Nucleus accumbens (tissue), 56 donors: ENCODE data around the gene AP3M1.
"Not testable (repeated sequence)": the region's sequence is repeated elsewhere in the genome, so short reads cannot be mapped to it uniquely, and the experiment has no call there.

Experiments
- DNase-seq, 56 donors: peaks; one replicate each; lab custom pipeline; 2025; lab: John Stamatoyannopoulos, UW

Gene AP3M1

DNA sequence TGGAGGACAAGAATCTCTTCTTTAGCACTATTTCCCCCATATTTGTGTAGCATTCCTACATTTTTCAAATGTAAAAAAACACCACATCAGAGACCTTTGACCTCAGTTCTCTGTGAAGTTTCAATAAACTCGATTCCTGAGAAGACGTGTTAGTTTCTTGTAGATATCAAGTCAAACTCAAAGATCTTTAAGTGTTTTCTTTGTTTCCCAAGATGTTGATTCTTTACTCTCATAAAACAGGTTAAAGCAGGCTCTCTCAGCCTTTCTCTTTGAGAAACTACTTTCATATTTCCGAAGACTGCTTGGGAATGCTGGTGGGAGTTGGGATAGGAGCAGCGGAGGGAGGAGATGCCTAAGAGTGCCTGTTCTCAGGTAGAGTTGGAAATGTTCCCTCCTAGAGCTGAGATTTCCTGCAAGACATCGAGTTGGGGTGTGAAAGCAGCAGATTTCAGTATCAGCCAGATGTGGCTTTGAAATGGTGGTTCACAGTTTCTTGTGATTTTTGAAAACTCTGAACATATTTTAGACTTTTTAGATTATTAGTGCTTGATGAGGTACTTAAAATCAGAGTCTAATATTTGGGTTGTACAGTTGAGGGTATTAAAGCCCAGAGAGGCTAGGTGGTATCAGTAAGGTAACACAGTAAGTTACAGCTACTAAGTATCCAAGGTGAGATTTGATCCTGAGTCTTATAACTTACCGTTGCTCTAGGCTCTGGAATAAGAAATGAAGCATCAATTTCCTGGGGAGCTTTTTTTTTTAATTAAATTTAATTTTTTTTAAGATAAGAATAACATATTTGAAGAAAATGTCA, 14.3 kb upstream of the AP3M1 start:
- DNase-seq = no peak

DNA sequence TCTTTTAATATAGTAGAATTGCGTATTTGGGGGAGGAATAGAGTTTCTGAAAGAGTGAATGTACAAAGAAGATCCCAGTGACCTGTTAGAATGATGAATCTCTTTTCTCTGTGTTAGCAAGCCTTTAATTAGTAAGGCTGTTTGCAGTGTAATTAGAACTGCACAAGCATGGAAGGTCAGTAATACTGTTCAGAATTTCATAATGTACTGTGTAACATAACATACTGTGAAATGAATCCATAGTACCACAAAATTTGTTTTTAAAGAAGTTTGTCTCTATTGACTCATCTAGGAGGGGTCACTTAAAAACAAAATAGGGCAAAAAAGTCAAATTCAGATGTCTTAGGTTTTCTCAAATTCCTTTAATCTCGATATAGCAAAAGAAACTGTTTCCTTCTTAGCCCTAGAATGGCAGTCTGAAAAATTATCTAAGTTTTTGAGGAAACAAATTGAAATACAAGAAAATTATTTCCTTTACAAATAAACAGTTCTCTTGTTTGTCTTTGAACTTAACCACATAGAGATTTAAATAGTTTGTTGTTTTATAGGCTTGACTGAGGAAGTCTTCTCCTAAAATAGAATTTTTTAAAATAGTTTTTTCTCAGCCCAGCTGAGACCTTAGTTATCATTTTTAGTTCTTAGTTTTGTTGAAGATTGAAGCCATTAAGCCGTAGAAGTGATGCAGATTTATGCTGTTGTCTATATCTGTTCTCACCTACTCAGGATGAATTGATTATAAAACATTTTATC, 12.9 kb upstream of the AP3M1 start:
- DNase-seq = no peak

GRCh38 chr10:74160013-74160412, 9.4 kb upstream of the AP3M1 start:
- no peak for DNase-seq

GRCh38 chr10:74156919-74157289, 6.3 kb upstream of the AP3M1 start:
- peak in 1 of 56 donors; percentile 3 for DNase-seq

- DNase-seq = no peak
These were observed 3.0 kb upstream of the AP3M1 start for GRCh38 chr10:74153676-74154075.

DNA sequence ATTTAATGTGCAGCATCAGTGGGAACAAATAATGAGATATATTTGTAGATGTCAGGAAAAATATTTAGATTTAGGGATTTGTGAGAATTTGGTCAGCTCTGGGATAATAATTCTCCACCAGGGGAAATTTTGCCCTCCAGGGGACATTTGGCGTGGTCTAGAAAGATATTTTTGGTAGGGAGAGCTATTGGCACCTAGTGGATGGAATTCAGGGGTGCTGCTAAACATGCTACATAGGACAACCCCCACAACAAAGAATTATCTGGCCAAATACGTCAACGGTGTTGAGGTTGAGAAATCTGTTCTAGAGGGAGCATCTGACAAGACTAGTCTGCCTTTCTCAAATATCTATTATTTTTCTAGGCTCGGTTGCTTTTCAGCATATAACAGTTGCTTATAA, 2.5 kb upstream of the AP3M1 start:
- no peak for DNase-seq

GRCh38 chr10:74151879-74152722, 1.5 kb upstream of the AP3M1 start:
- no peak for DNase-seq

DNA sequence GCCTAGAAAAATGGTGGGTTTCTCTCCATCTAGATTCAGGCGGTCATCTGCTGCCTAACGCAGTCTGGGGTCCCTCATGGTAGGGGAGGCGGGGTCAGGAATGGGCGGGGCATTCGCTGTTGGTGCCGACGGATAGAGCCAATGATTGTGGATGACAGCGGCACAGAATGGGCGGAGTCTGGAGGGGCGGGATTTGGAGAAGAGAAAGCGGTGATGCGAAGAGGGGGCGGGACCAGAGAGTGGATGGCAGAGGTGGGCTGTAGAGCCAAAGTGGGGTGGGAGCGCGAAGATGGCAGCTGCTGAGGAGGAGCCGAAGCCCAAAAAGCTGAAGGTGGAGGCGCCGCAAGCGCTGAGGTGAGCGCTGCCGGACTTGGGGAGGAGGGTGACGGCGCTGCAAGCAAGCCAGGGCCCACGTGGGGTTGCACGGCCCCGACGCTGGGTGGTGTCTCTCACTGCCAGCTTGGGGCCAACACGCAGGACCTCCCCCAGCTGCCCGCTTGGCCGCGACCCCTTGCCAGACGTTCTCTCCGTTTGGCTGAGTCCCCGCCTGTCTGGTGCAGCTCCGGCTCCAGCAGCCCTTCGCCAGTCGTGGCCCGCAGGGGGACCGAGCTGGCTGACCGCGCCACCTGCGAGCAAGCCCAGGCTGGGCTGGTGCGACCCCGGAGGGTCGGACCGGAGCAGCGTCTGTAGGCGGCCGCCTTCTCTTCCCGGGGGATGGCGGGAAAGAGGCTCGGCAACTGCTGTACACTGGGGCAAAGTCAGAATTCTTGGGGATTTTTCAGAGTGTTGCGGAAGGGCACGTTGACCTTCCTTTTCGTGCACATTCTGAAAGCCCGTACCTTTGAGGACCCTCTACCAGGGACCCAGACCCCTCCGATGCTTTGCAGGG, 606 bp upstream of the AP3M1 start, which contains the start of gene ADK:
TSS of gene ADK (plus strand) at position 232 of the 889 bp plus-strand sequence. CDS start at position 290, 58 bp downstream.
- peak; percentile 70 to 100 (median 97) for DNase-seq

DNA sequence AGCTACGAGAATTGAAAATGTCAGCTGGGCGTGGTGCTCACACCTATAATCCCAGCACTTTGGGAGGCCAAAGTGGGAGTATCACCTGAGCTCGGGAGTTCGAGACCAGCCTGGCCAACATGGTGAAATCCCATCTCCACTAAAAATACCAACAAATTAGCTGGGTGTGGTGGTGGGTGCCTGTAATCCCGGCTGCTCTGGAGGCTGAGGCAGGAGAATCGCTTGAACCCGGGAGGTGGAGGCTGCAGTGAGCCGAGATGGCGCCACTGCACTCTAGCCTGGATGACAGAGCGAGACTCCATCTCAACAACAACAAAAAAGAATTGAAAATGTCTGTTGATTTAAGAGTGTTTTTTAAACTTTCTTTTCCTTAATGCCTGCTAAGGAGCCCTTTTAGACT, 3.6 kb downstream of the AP3M1 start:
- DNase-seq = not testable (repeated sequence)

GRCh38 chr10:74145133-74145532, 5.5 kb downstream of the AP3M1 start:
- DNase-seq = no peak

- DNase-seq = no peak
These were observed 10.1 kb downstream of the AP3M1 start for GRCh38 chr10:74140553-74140952.

- no peak for DNase-seq
These were observed 10.6 kb downstream of the AP3M1 start for GRCh38 chr10:74139981-74140380.

DNA sequence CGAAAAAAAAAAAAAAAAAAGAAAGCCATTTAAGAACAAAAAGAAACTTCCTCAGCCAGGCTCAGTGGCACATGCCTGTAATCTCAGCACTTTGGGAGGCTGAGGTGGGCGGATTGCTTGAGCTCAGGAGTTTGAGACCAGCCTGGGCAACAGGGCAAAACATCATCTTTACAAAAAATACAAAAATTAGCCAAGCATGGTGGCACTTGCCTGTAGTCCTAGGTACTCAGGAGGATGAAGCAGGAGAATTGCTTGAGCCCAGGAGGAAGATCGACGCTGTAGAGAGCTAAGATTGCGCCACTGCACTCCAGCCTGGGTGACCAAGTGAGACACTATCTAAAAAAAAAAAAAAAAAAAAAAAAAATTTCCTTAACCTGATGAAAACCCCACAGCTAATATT, 12.0 kb downstream of the AP3M1 start:
- not testable (repeated sequence) for DNase-seq

GRCh38 chr10:74137992-74138391, 12.6 kb downstream of the AP3M1 start:
- no peak for DNase-seq

DNA sequence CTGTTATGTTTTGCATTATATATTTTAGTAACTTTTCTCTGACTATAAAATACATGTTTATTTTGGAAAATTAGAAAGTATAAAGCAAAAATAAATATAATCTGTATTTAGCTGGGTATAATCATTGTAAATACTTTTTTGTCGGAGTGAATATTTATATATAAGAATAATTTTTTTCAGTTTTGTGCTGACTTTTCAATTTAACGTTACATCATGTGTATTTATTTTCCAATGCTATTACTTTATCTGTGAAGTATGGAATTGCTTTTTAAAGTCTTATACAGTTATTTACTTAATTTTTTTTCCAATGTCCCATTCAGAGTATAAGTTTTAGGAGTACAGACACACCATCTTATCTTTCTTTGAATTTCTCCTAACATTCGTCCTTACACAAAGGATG, 15.2 kb downstream of the AP3M1 start:
- no peak for DNase-seq

DNA sequence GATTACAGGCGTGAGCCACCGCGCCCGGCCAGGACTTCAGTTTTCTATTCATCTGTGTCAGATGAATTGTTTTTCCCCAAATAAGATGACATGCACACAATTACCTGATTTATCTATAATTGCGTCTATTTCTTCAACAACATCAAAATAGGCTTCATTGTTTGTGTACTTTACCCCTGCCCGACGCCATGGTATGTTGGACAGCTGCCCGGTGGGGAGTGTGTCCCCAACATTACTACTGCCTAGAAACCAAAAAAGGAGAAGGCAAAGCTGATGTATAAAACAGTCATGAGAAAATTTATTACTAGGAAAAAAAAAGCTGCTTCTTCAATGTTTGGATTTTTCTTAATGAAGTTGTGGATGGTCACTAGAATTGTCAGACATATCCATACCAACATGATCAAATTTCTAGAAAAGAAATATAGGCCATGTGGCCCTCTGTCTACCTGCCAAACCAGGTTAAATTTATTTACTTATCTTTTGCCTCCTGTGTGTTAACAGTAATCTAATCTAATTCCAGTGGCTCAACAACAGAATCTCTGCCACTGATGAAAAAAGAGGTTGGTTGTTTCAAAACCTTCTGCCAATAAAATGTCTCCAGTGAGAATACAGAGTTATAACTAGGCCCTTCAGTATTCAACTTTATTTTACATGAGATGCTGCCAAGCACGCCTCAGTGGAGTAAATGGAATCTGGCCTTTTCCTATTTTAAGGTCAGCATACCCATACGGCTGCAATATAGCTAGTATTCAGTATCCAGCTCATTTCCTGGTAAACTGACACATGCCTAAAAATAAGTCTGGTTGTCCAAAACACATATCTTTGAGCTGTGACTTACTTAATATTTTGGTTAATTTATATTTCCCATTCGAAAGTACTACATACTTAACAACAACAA, 16.5 kb downstream of the AP3M1 start:
- no peak for DNase-seq

DNA sequence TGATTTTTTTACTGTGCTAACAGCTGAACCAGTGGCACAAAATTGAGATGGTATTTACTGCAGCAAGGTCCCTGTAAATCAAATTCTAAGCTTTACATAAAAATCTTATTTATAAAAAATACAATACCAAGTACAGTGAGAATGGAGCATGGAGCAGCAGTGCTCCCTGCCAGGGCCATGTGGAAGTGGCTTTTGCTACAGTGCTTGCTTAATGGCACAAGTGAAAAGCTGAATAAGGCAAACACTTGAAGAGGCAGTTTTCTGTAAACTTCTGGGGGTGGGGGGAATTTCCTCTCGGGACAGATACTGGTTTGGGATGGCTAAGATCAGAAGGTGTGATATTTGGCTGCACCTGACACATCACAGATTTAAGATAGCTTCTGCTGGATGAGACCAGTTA, 27.5 kb downstream of the AP3M1 start:
- DNase-seq = no peak

DNA sequence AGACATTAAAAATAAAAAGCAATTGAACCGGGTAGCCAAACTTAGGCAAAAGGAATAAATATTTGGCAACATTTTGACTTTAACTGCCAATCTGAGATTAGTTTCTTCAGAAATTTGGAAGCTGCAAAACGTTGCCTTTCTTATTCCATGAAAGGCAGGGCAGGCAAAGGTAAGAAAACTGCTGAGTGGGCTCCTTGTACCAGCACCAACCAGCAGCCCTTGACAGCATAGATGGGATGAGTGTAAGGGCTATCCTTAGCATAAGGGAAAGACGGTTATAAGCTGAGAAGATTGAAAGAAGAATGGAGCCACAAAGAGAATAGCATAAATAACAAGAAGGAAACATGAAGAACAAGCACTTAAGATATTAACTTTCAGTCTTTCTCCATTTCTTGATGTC, 28.6 kb downstream of the AP3M1 start:
- no peak for DNase-seq

GRCh38 chr10:74121368-74121767, 29.3 kb downstream of the AP3M1 start:
- no peak for DNase-seq
